Stimulated activated naive CD4-positive, alpha-beta T cell (primary cell): ENCODE results near the gene GALNT10.

Experiments
- DNase-seq, 6 experiments: peaks; one replicate each; lab custom pipeline; 2025; lab: John Stamatoyannopoulos, UW

Gene GALNT10

GRCh38 chr5:154179846-154180710 lies 10.5 kb upstream of the GALNT10 start:
- peak in 4 of 6 experiments; percentile 7 to 51 (median 22) for DNase-seq

DNA sequence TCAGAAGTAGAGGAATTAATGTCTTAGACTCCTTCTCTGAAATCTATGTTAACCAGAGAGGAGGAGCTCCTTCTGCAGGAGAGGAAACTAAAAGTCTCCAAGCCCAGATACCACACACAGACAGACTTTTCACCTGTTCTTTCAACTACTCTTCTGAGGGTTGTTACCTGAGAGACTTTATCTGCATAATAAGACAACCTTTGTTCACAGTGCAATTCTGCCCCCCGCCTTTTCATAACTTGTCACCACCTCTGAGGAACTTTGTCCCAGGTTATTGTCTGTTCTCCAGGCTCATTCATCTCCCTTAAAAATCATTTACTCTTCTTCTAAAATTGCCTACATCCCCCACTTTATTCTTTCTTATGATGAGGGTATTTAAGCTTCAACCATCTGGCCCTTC lies 9.4 kb upstream of the GALNT10 start:
- no peak for DNase-seq

GRCh38 chr5:154189256-154189818 lies 1.2 kb upstream of the GALNT10 start:
- DNase-seq, result no peak

DNA sequence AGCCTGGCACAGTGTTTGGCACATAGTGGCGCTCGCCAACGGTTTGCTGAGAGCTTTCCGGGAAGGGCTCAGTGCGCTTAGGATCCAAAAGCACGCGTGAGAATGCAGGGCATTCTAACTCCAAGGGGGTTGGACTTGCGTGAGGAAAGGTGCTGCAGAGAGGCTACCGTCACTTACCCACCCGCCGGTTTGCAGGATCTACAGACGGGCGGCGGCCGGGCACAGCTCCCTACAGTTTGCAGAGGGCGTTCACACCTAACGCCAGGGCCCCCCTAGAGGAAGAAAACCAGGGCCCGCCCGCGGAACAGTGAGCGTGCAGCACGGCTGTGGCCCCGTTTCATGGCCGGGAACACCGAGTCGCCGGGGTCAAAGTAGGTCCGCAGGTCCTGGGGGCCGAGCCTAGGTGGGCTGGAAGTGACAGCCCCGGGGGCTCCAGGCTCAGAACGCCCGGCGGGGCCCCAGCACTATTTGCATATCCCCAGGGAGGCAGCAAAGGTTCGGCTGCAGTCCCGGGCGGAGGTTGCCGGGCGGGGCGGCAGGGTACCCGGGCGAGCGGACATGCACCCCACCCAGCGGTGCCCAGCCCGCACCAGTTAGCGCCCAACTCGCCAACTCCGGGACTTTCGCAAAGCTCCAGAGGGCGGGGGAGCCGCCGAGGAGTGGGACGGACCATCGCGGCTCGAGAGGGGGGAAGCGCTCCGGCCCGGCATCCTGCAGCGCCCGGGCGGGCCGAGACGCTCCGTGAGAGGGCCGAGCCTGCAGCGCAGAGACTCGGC lies 526 bp upstream of the GALNT10 start:
- DNase-seq, result peak; percentile 62 to 83 (median 70)

- peak in 5 of 6 experiments; percentile 6 to 39 (median 15) for DNase-seq
These were observed 1.1 kb downstream of the GALNT10 start for GRCh38 chr5:154191467-154192261.

DNA sequence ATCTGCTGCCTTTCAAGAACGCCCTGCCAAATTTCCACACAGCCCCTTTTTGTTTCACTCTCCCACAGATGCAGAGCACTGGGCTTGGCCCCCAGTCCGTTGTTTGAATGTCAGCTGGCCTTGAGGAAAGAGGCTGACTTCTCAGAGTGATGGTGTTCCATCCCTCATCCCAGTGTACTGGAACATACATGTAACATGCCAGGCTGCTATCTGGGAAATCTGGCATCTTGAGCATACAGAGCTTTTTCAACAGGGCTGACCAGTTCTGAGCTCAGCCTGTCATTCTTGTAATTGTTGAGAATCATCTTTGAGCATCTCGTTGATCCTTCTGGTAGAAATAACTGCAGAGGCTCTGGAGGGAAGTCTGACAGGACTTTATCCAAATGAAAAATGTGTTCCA lies 2.8 kb downstream of the GALNT10 start:
- no peak for DNase-seq

DNA sequence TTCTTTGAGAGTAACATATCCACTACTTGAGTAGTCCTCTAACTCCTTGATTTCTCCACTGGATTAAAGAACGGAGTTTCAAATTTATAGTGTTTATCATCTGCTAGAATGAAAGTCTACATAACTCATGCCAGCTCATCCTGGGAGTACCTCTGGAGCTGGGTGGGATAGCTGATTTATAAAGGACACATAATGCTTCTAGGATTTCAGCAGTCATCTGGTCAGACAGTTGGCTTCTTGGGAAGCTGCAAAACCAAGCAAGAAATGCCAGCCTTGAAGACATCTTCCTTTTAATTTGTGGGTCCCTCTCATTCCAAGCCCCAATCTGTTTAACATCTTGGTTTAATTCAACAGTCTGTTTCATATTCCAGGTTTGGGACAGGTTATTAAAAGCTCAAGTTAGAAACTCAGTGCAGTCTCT lies 3.2 kb downstream of the GALNT10 start:
- no peak for DNase-seq

- no peak for DNase-seq
These were observed 4.1 kb downstream of the GALNT10 start for GRCh38 chr5:154194345-154195329.

DNA sequence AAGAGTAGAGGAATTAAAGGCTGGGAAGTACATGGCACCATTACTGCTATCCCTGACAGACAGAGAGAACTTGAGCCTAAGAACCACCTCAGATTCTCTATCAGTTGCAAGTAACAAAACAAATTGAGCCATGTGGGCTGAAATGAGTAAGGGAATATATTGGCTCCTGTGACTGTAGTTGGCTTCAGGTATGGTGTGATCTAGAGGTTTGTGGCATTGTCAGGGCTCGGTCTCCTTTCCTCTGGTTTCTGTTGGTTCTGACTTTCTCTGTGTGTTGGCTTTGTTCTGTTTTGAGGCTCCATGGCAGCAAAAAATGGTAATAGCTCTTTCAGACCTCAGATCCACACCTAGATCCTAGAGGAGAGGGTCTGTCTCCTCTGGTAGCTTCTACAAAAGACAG lies 5.7 kb downstream of the GALNT10 start:
- no peak for DNase-seq

- DNase-seq, result peak in 2 of 6 experiments; percentile 12 to 20
These were observed 6.6 kb downstream of the GALNT10 start for GRCh38 chr5:154196955-154197652.

DNA sequence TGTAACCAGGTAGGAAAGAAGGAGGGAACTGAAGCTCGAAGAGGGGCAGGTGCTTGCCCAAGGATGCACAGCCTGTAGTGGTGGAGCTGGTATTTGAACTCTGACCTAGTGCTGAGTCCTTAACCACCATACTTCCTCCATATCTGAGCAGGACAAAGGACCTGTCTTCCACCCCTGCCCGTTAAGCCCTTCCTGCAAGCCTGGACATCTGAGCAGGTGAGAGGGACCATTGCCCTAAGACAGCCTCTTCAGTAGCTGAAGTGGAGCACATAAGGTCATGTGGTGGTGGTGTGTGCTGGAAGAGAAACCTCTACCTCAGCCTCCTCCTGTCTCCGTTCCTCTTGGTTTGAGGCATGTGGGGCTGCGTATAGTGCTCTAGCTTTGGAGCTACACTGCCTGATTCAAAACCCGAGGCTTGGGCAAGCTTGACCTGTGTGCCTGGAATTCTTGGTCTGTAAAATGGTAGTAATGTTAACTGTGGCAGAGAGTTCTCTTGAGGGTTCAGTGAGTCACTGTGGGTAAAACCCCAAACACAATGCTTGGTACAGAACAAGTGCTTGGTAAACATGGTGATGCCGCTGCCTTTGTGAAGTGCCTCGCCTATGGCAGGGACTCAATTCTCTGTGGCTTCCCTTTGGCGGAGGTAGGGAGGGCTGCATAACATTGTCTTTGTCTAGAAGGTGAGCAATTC lies 7.4 kb downstream of the GALNT10 start:
- DNase-seq, result peak in 2 of 6 experiments; percentile 4 to 6

DNA sequence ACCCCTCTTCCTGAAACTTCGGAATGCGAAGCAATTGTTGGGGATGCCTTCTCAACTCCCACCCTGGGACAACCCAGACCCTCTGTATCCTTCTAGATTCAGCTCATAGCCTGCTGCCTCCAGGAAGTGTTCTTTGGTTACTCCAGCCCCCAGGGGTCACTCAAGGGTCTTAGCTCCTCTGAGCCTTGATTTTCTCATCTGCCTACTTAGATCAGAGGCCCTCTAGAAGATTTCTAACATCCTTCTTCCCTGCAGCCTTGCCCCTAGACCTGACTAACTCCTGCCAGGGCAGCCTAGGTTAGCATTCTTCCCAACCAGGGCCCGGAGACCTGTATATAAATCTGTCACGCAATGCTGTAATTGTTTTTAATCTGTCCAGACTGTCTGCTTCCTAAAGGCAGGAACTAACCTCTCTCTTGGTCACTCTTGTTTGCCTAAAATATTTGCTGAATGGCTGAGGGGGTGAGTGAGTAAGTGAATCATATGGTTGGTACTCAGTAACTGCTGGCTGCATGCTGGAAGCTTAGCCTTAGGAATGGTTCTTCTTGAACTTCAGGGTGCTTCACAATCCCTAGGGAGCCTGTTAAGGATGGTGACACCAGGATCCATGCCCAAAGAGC lies 8.2 kb downstream of the GALNT10 start:
- no peak for DNase-seq

DNA sequence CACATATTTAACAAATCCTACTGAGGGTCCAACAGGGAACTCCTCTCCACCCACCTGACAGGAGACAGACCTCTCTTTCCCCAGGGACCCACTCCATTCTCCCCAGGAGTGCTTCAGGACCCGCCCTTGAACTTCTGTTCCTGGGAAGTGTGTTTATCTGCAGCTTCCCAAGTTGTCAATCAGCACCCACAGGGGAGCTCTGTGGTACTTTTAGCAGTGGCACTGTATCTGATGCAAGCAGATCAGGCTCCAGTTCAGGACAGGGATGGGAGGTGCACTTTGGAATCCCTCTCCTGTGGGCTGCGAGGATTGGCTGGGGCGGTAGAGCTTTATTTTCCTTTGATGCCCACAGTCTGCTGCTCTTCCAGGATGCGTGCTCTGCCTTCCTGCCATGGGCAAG lies 8.7 kb downstream of the GALNT10 start:
- DNase-seq, result no peak

DNA sequence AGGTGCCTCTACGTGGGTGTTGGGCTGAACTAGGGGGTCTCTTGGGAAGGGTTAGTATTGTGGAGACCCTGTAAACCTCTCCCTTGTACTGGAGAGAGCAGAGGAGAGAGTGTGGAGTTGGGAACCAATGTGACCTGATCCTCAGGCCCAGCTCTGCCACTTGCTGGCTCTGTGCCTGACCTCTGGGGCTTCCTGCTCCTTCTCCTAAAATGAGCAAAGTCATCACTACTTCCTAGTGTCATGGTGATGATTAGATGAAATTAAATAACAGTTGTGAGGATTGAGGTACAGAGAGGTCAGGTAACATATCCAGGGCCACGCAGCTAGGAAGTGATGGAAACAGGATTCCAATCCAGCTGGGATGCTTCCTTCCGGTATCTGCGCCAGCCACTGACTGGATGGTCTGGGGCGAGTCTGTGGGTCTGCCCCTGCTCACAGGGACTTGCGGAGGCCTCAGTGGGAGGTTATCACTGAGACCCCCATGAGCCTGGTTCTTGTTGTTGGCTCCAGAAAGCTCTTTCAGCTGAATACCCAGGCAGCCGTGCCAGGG lies 9.2 kb downstream of the GALNT10 start:
- no peak for DNase-seq

DNA sequence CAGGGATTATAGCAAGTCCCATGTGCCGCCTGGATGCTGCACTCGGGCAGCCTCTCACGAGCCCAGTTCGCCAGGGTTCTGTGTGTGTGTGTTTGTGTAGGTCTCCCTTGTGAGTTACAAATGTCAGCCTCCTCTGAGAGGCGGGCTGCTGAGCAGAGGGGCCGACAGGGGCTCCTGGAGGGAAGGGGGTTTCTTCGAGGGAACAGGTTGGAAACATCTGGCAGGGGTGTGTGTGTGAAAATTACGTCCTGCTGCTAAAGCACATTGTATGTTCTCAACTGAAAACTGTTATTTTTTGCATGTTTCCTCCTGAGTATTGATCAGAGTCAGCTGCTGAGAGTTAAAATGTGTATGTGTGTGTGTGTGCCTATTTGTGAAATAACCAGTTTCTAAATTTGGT lies 9.7 kb downstream of the GALNT10 start:
- DNase-seq, result no peak

DNA sequence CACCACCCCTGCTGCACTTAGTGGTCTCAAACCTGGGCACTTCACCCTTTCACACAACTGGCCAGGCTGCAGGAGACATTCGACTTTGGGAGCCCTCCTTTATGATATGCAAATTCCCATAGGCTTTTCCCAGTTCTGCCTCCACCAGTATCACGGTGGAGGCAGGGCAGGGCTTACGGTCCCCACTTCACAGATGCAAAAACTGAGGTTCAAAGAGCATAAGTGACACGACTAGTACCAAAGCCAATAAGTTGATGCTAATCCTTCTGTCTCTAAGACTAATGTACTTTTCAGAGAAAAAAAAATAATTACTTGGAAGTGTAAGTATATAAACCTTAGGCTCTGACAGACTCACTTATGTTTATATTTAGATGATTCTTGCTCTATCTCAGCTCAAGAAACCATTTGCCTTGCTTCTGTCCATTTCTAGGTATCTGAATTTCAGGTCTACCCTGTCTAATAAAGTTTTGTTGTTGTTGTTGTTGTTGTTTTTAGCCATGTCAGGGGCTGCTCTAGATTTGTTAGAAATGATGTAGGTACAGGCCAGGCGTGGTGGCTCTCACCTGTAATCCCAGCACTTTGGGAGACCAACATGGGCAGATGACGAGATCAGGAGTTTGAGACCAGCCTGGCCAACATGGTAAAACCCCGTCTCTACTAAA lies 10.7 kb downstream of the GALNT10 start:
- no peak for DNase-seq

- DNase-seq, result peak in 4 of 6 experiments; percentile 9 to 26 (median 12)
These were observed 12.1 kb downstream of the GALNT10 start for GRCh38 chr5:154202379-154203260.
